GM11168 (cell line): ENCODE data around the gene PIGW.

ENCODE experiments used
- in situ Hi-C: fragments of 300-500 bp; cut with MboI; formaldehyde crosslinking; loops from one replicate; pipeline ENCODE4 v1.12.0; 2022; ENCODE audit warnings: low sequenced_read_pairs; ENCODE audit not compliant: unreplicated experiment

The PIGW gene

GRCh38 chr17:36534840-36535668, at the start of gene PIGW, which contains the start of gene MYO19:
TSS of gene PIGW (plus strand) at chr17:36534987. CDS start at chr17:36537102, 2,115 bp downstream.
TSS of gene MYO19 (minus strand) at chr17:36534868. CDS start at chr17:36532538, 2,330 bp downstream.
- in situ Hi-C loops = no loop called here

DNA sequence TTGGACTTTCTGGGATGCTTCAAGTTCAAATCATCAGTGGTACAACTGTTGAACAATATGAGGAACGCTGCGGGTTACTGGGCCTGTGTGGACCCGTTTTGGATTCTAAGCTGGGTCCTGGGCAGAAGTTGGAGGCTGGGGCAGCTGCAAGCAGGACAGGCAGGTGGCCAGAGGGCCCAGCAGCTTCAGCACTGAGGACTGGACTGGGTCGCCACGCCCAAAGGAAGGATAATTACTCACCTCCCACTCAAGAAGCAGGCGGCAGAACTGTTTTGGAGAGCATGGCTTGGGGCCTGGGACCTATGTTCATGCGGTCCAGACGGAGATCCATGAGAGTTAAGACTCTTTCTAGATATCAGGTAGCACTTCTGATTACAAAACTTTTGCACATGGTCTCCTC, 49.8 kb upstream of the PIGW start:
- in situ Hi-C loops = loop anchor here (10.0 to 25.0 kb wide), 2 partner anchors 273 to 510 kb away; partner anchors contain the start of gene CCL4L2

GRCh38 chr17:36485805-36486203, 49.0 kb upstream of the PIGW start:
- in situ Hi-C loops = loop anchor here (10.0 to 25.0 kb wide), 2 partner anchors 274 to 511 kb away; partner anchors contain the start of gene CCL4L2

GRCh38 chr17:36486204-36487194, 48.3 kb upstream of the PIGW start, which contains the start of gene ZNHIT3:
TSS of gene ZNHIT3 (plus strand) at chr17:36486681. CDS start at chr17:36486700, 19 bp downstream.
- in situ Hi-C loops = loop anchor here (10.0 to 25.0 kb wide), 2 partner anchors 274 to 512 kb away; partner anchors contain the start of gene CCL4L2

GRCh38 chr17:36493956-36494355, 40.8 kb upstream of the PIGW start:
- in situ Hi-C loops = loop anchor here (25.0 kb wide), 1 partner anchor 282 kb away; the partner anchor contains the start of gene CCL4L2

GRCh38 chr17:36494674-36495073, 40.1 kb upstream of the PIGW start:
- in situ Hi-C loops = loop anchor here (25.0 kb wide), 1 partner anchor 282 kb away; the partner anchor contains the start of gene CCL4L2

GRCh38 chr17:36495076-36495578, 39.7 kb upstream of the PIGW start:
- in situ Hi-C loops = loop anchor here (25.0 kb wide), 1 partner anchor 283 kb away; the partner anchor contains the start of gene CCL4L2

- in situ Hi-C loops = loop anchor here (25.0 kb wide), 1 partner anchor 284 kb away; the partner anchor contains the start of gene CCL4L2
Observed at GRCh38 chr17:36496018-36496789, 38.6 kb upstream of the PIGW start.

GRCh38 chr17:36498155-36498554, 36.6 kb upstream of the PIGW start:
- in situ Hi-C loops = loop anchor here (25.0 kb wide), 1 partner anchor 286 kb away; the partner anchor contains the start of gene CCL4L2

- in situ Hi-C loops = loop anchor here (25.0 kb wide), 1 partner anchor 286 kb away; the partner anchor contains the start of gene CCL4L2
Observed at GRCh38 chr17:36498560-36499300, 36.1 kb upstream of the PIGW start.

- in situ Hi-C loops = no loop called here
Observed at GRCh38 chr17:36500745-36501225, 34.0 kb upstream of the PIGW start.

GRCh38 chr17:36501351-36501750, 33.4 kb upstream of the PIGW start:
- in situ Hi-C loops = no loop called here

DNA sequence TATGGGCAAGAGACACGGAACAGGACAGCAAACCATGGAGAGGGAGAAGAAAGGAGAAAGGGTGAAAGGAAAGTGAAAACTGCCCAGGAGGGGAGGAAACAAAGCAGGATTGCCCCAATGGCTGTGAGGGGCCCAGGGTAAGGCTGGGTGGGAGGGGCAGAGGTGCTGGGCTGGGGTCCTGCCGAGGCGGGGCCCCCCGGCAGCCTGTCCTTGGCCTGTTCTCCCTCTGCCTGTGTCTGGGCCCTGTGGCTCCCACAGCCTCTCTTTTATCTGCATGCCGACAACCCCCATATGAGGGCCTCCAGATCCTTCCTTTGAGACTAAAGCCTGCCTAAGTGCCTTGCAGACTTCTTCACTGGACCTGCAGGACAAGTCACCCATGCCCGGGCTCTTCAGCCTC, 32.8 kb upstream of the PIGW start:
- in situ Hi-C loops = no loop called here

- in situ Hi-C loops = no loop called here
Observed at GRCh38 chr17:36503456-36504155, 31.2 kb upstream of the PIGW start.

DNA sequence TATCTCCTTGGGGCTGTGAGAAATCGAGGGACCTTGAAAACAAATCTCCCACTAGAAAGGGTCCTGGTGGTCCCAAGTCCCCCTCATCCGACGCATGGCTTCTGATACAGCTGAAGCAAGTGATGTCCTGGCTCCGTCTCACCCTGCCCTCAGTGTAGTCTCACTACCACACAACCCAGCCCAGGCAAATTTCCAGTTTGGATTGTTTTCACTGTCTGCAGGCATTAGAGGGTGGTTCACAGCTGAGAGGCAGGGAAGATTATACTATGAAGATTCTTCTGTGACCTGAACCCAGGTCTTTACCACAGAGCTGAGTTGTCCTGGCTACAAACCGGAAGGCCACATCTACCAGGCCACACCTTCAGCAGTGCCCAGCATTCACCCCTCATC, 30.6 kb upstream of the PIGW start:
- in situ Hi-C loops = no loop called here

DNA sequence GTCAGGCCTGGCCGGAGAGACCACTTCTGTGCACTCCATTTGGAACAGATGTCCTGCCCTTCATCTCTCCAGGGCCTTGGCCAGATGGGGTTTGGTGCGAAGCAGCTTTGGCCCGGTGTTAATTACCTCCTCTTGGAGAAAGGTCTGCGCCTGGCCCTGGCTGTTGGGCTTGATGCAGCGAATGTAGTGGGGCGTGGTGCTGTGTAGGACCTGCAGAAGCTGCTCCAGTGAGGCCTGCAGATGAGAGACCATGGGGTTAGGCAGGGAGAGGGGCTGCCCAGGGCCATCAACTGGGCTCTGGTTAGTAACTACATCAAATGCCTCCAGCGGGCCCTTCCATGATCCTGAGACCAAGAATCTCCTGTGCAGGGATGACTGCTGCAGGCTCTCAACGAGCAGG, 29.6 kb upstream of the PIGW start:
- in situ Hi-C loops = no loop called here

DNA sequence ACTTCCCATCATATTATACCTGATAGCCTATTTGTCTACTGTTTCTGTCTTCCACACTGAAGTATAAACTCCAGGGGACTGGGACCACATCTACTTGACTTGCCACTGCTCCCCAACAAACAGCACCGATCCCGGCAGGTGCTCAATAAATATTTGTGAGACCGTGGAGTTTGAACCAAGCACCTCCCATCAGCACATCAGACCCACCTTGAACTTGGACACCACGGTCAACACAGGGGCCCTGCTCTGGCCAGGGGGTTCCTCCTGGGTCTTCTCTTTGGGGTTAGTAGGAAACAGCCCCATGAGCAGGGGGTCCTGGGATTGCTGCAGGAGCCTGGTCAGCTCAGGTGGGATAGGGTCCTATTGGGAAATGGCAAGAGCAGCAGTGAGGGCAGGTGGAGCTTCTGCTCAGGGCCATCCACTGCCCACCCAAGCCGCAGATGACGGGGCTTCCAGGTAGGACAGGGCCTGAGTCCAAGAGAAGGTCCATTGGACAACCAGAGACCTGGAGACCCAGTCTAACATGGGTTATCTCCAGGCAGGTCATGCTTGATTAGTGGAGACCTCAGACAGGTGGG, 28.4 kb upstream of the PIGW start:
- in situ Hi-C loops = no loop called here
